ENCODE measurements around the gene HABP4.

DNA sequence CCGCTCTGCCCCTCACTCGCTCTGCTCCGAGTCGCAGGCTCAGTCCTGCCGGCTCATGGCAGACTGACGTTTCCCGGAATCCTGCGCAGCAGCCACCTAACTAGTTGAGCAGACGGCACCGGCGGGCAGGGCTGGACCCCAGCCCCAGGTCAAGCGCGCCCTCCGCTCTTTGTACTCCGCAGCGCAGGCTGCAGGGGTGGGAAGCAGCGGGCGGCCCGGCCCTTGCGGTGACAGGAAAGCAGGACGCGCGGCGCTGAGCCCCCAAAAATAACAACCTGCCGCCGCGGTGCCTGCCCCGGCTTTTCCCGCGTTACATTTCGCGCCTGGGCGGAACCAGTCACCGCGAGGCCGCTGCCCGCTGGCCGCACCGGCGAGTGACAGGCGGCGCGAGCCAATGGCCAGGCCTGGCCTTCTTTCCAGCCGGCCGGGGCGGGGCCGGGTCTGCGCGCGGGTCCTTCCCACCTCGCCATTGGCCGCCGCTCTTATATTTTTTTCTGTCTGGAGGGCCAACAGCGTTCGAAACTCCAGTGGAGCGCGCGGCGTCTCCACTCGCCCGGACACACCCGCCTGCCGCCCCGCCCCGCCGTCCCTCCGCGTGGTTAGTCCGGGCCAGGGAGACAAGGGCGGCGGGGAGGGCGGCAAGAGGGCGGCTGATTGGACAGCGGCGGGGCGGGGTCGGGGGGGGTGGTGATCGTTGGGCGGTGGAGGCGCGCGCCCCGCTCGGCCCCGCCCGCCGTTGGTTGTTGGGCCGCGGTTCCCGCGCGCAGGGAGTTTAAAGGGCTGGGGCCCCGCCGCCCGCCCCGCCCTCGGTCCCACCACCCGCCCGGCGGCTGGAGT, 31.7 kb upstream of the HABP4 start, which contains the start of gene ZNF367:
- TF ChIP-seq, protein P1, sequence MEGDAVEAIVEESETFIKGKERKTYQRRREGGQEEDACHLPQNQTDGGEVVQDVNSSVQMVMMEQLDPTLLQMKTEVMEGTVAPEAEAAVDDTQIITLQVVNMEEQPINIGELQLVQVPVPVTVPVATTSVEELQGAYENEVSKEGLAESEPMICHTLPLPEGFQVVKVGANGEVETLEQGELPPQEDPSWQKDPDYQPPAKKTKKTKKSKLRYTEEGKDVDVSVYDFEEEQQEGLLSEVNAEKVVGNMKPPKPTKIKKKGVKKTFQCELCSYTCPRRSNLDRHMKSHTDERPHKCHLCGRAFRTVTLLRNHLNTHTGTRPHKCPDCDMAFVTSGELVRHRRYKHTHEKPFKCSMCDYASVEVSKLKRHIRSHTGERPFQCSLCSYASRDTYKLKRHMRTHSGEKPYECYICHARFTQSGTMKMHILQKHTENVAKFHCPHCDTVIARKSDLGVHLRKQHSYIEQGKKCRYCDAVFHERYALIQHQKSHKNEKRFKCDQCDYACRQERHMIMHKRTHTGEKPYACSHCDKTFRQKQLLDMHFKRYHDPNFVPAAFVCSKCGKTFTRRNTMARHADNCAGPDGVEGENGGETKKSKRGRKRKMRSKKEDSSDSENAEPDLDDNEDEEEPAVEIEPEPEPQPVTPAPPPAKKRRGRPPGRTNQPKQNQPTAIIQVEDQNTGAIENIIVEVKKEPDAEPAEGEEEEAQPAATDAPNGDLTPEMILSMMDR (IDR thresholded peaks at IDR 0.05 in 2 of 3, conservative IDR thresholded peaks at IDR 0.05 in 1 of 3; ENCODE audit: borderline replicate concordance in 1 of 3, insufficient read depth in 1 of 3, low read depth in 2 of 3, low read length in 2 of 3), result no peak
- no peak for TF ChIP-seq EZH2 (IDR thresholded peaks at IDR 0.05)
- no peak for TF ChIP-seq POLR2A (IDR thresholded peaks at IDR 0.05; ENCODE audit: borderline replicate concordance, extremely low read depth, insufficient read depth, insufficient read length)
- TF ChIP-seq ZFX (IDR thresholded peaks at IDR 0.05), result no peak
- TF ChIP-seq RAD21 (IDR thresholded peaks at IDR 0.05; ENCODE audit: low read depth), result no peak

Data from HCT116 (cell line).